ENCODE measurements around the gene RXRA.

Gene RXRA

GRCh38 chr9:134457321-134458206, 131.3 kb downstream of the RXRA start:
- DNase-seq = no peak

- no peak for DNase-seq
Observed at GRCh38 chr9:134458207-134459108, 132.2 kb downstream of the RXRA start.

- DNase-seq = no peak
Observed at GRCh38 chr9:134459164-134459563, 132.9 kb downstream of the RXRA start.

GRCh38 chr9:134459573-134459972, 133.3 kb downstream of the RXRA start:
- DNase-seq = no peak

- no peak for DNase-seq
Observed at GRCh38 chr9:134460206-134460605, 134.0 kb downstream of the RXRA start.

- no peak for DNase-seq
Observed at GRCh38 chr9:134460896-134461295, 134.6 kb downstream of the RXRA start.

- no peak for DNase-seq
Observed at GRCh38 chr9:134461426-134461982, 135.2 kb downstream of the RXRA start.

GRCh38 chr9:134462318-134462717, 136.1 kb downstream of the RXRA start:
- no peak for DNase-seq

GRCh38 chr9:134463280-134463679, 137.0 kb downstream of the RXRA start:
- no peak for DNase-seq

GRCh38 chr9:134466869-134467616, 140.8 kb downstream of the RXRA start:
- no peak for DNase-seq

- no peak for DNase-seq
Observed at GRCh38 chr9:134468358-134468757, 142.1 kb downstream of the RXRA start.

GRCh38 chr9:134469041-134469875, 143.0 kb downstream of the RXRA start:
- DNase-seq = no peak

- DNase-seq = no peak
Observed at GRCh38 chr9:134472256-134472655, 146.0 kb downstream of the RXRA start.

GRCh38 chr9:134473141-134474054, 147.1 kb downstream of the RXRA start:
- DNase-seq = no peak

- no peak for DNase-seq
Observed at GRCh38 chr9:134474055-134474370, 147.8 kb downstream of the RXRA start.

- no peak for DNase-seq
Observed at GRCh38 chr9:134475011-134475790, 148.9 kb downstream of the RXRA start.

GRCh38 chr9:134476272-134476941, 150.2 kb downstream of the RXRA start:
- DNase-seq = no peak

GRCh38 chr9:134476942-134477335, 150.7 kb downstream of the RXRA start:
- no peak for DNase-seq

GRCh38 chr9:134477342-134477925, 151.2 kb downstream of the RXRA start:
- DNase-seq = no peak
